PFSK-1 (cell line): Measurements from ENCODE around the gene SYT3.

Experiments used
- FOXP2 ChIP-seq: optimal IDR thresholded peaks from 2 replicates; pipeline ENCODE3; 2011; ENCODE audit warnings: borderline replicate concordance, control low read depth, inconsistent platforms; ENCODE audit not compliant: insufficient read depth; ENCODE audit errors: extremely low read length, extremely low read depth
- POLR2AphosphoS5 ChIP-seq: IDR thresholded peaks from 2 replicates; pipeline ENCODE4 v1.6.1; 2012; ENCODE audit warnings: low read depth, mild to moderate bottlenecking, control low read depth, low read length, moderate library complexity
- SIN3A ChIP-seq: IDR thresholded peaks from 2 replicates; pipeline ENCODE4 v1.6.1; 2012; ENCODE audit warnings: mild to moderate bottlenecking, low read length, moderate library complexity, borderline replicate concordance; ENCODE audit not compliant: insufficient read depth
- TF ChIP-seq, protein P1 (sequence below), 2 experiments: IDR thresholded peaks; 2 replicates each; pipeline versions ENCODE4 v1.6.1 to v1.8.0; 2011 to 2012; ENCODE audit warnings: low read depth in 2 of 2, low read length in 2 of 2, control low read depth in 1 of 2, inconsistent platforms in 1 of 2, mild to moderate bottlenecking in 1 of 2, moderate library complexity in 1 of 2; ENCODE audit not compliant: insufficient read depth in 1 of 2

DNA sequence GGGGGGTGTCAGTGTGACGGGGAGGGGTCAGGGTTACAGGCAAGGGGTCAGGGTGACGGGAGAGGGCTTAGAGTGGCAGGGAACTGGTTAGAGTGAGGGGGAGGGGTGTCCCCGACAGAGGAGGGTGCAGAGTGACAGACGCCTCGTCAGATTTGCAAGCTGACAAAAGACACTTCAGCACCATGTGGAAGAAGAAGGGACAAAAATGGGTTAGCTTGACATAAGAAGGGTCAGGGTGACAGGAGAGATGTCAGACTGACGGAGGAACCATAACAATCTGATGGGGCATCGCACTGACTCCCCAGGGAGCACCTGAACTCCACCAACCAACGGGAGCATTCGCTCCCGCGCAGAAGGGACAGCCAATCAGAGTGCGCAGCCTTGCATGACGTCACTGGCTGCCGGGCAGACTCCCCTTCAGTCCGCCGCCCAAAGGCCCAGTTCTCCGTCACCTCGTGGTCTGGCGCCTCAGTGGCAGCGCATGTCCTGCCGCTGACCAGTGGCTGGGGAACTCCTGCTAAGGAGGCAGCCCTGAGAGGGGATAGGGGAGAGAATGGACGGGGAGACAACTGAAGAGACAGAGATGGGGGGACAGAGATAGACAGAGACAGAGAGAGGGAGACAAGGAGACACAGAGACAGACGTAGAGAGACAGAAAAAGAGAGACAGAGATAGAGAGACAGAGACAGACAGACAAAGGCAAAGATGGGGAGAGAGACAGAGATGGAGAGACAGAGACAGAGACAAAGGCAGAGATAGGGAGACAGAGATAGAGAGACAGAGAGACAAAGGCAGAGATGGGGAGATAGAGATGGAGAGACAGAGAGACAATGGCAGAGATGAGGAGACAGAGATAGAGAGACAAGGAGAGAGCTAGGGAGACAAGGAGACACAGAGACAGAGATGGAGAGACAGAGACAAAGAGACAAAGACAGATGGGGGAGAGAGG, 39.8 kb upstream of the SYT3 start:
- TF ChIP-seq POLR2AphosphoS5 (no peak), SIN3A (no peak), FOXP2 (no peak)
- TF ChIP-seq, protein P1, sequence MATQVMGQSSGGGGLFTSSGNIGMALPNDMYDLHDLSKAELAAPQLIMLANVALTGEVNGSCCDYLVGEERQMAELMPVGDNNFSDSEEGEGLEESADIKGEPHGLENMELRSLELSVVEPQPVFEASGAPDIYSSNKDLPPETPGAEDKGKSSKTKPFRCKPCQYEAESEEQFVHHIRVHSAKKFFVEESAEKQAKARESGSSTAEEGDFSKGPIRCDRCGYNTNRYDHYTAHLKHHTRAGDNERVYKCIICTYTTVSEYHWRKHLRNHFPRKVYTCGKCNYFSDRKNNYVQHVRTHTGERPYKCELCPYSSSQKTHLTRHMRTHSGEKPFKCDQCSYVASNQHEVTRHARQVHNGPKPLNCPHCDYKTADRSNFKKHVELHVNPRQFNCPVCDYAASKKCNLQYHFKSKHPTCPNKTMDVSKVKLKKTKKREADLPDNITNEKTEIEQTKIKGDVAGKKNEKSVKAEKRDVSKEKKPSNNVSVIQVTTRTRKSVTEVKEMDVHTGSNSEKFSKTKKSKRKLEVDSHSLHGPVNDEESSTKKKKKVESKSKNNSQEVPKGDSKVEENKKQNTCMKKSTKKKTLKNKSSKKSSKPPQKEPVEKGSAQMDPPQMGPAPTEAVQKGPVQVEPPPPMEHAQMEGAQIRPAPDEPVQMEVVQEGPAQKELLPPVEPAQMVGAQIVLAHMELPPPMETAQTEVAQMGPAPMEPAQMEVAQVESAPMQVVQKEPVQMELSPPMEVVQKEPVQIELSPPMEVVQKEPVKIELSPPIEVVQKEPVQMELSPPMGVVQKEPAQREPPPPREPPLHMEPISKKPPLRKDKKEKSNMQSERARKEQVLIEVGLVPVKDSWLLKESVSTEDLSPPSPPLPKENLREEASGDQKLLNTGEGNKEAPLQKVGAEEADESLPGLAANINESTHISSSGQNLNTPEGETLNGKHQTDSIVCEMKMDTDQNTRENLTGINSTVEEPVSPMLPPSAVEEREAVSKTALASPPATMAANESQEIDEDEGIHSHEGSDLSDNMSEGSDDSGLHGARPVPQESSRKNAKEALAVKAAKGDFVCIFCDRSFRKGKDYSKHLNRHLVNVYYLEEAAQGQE (IDR thresholded peaks at IDR 0.05; ENCODE audit: insufficient read depth in 1 of 2, low read depth in 2 of 2, low read length in 2 of 2): no peak
